ENCODE results near the gene ERBB4.

Gene ERBB4

DNA sequence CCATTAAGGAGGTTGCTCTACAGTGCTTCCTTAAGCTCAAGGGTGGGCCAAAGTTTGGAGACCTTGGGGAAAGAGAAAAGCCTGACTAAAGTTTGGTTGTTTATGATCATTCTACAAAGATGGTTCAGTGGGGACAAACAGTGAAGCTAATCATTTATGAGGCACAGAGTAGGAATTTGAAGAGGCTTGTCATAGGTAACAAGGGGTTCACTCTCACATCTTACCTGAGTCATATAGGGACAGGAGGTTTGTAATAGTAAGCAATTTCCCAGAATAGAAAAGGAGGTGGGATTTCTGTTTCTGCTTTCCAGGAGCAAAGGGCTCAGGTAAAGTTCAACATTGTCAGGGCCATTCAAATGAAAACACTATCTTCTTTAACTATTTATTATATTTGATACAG is 1194.3 kb downstream of the ERBB4 start:
- FAIRE-seq (no peak), DNase-seq (ENCODE audit: insufficient read length, low spot score) (no peak)
- no peak for TF ChIP-seq POU2F2 (IDR thresholded peaks at IDR 0.05; ENCODE audit: low read depth, low read length)
- no peak for TF ChIP-seq PAX5 (IDR thresholded peaks at IDR 0.05; ENCODE audit: insufficient read depth, low read length, severe bottlenecking)
- no peak for TF ChIP-seq TAF1 (IDR thresholded peaks at IDR 0.05; ENCODE audit: low read depth, low read length)
- TF ChIP-seq SPI1 (IDR thresholded peaks at IDR 0.05; ENCODE audit: low read depth, low read length): no peak
- TF ChIP-seq POLR2A (IDR thresholded peaks at IDR 0.05; ENCODE audit: low read depth, low read length): no peak
- TF ChIP-seq POLR2AphosphoS5 (IDR thresholded peaks at IDR 0.05; ENCODE audit: low read depth, low read length): no peak

DNA sequence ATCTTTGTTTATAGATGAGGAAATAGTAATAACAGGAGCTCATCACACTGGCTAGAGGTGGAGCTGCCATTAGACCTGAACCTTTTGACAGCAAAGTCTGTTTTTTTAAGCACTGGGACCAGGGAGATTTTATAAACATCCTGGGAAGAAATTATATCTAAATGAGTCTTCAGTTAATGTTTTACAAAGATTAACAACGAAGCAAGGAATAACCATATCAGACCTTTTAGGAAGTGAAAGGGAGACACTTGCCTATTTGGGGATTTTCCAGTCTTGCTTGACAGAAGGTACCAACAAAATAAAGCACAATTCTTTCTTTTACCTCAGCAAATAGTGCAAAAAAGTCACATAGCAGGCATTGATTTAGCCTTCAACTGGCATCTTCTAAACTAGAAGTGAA is 1205.2 kb downstream of the ERBB4 start:
- FAIRE-seq (no peak), DNase-seq (ENCODE audit: insufficient read length, low spot score) (no peak)
- TF ChIP-seq POU2F2 (IDR thresholded peaks at IDR 0.05; ENCODE audit: low read depth, low read length): no peak
- no peak for TF ChIP-seq SPI1 (IDR thresholded peaks at IDR 0.05; ENCODE audit: low read depth, low read length)
- TF ChIP-seq TAF1 (IDR thresholded peaks at IDR 0.05; ENCODE audit: low read depth, low read length): no peak
- no peak for TF ChIP-seq POLR2AphosphoS5 (IDR thresholded peaks at IDR 0.05; ENCODE audit: low read depth, low read length)
- TF ChIP-seq POLR2A (IDR thresholded peaks at IDR 0.05; ENCODE audit: low read depth, low read length): no peak
- no peak for TF ChIP-seq PAX5 (IDR thresholded peaks at IDR 0.05; ENCODE audit: insufficient read depth, low read length, severe bottlenecking)

DNA sequence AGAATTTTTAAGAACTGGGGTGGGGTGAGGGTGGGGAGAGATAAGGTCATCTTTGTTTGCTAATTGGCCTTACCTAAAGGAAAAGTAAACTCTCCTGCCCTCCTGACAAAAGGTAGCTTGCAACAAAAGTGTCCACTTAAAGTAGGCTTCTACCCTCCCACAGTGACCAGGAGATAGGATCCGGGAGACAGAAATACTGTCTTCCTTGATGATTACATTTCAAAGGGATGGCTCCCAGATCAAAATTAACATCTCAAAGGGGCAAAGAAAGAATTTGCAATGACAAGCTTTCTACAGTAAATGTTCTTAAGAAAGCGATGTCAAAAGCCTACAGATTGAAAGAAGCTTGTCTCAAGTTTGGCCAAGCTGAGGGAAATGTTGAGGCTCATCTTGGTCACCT is 1206.9 kb downstream of the ERBB4 start:
- FAIRE-seq (no peak), DNase-seq (ENCODE audit: insufficient read length, low spot score) (no peak)
- TF ChIP-seq POLR2AphosphoS5 (IDR thresholded peaks at IDR 0.05; ENCODE audit: low read depth, low read length) (no peak), POU2F2 (IDR thresholded peaks at IDR 0.05; ENCODE audit: low read depth, low read length) (no peak), PAX5 (IDR thresholded peaks at IDR 0.05; ENCODE audit: insufficient read depth, low read length, severe bottlenecking) (no peak), POLR2A (IDR thresholded peaks at IDR 0.05; ENCODE audit: low read depth, low read length) (no peak), SPI1 (IDR thresholded peaks at IDR 0.05; ENCODE audit: low read depth, low read length) (no peak), TAF1 (IDR thresholded peaks at IDR 0.05; ENCODE audit: low read depth, low read length) (no peak)

DNA sequence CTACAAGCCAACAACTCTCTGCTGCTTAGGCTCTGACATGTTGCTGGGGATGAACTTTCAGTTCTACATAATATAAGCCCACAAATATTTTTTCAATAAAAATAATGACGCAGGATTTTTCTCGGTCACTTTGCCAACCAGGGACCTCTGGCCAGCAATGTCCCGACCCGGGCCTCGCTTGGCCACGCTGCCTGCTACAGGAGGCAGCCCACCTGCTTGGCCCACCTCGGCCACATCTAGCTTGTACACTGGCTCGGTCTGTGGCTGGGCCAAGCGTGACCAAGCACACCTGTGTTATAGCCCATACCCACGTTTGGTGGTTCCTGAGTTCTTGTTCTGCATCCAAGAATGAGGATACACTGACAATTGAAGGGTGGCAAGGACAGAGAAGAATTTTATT is 1208.7 kb downstream of the ERBB4 start:
- TF ChIP-seq POU2F2 (IDR thresholded peaks at IDR 0.05; ENCODE audit: low read depth, low read length) (no peak), PAX5 (IDR thresholded peaks at IDR 0.05; ENCODE audit: insufficient read depth, low read length, severe bottlenecking) (no peak), POLR2A (IDR thresholded peaks at IDR 0.05; ENCODE audit: low read depth, low read length) (no peak), SPI1 (IDR thresholded peaks at IDR 0.05; ENCODE audit: low read depth, low read length) (no peak), TAF1 (IDR thresholded peaks at IDR 0.05; ENCODE audit: low read depth, low read length) (no peak), POLR2AphosphoS5 (IDR thresholded peaks at IDR 0.05; ENCODE audit: low read depth, low read length) (no peak)
- FAIRE-seq: no peak
- no peak for DNase-seq (ENCODE audit: insufficient read length, low spot score)

DNA sequence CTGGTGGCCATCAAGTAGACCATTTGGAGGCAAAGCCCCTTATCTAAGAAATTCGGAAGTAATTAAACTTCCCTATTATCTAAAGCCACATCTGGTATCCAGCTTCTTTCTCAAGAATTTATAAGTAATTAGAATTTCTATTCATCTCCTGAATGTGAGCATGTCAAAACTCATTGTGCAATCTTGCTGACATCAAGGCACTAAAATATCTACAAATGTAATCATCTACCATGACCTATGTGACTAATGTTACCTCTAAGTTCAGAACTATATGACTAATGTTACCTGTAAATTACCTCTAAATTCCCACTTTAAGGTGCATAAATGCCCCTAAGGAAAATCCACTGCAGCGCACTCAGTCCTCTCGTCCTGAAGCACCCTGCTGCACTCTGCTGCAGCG is 1209.2 kb downstream of the ERBB4 start:
- TF ChIP-seq SPI1 (IDR thresholded peaks at IDR 0.05; ENCODE audit: low read depth, low read length) (no peak), POU2F2 (IDR thresholded peaks at IDR 0.05; ENCODE audit: low read depth, low read length) (no peak), POLR2A (IDR thresholded peaks at IDR 0.05; ENCODE audit: low read depth, low read length) (no peak), TAF1 (IDR thresholded peaks at IDR 0.05; ENCODE audit: low read depth, low read length) (no peak), PAX5 (IDR thresholded peaks at IDR 0.05; ENCODE audit: insufficient read depth, low read length, severe bottlenecking) (no peak), POLR2AphosphoS5 (IDR thresholded peaks at IDR 0.05; ENCODE audit: low read depth, low read length) (no peak)
- DNase-seq (ENCODE audit: insufficient read length, low spot score) (no peak), FAIRE-seq (no peak)

DNA sequence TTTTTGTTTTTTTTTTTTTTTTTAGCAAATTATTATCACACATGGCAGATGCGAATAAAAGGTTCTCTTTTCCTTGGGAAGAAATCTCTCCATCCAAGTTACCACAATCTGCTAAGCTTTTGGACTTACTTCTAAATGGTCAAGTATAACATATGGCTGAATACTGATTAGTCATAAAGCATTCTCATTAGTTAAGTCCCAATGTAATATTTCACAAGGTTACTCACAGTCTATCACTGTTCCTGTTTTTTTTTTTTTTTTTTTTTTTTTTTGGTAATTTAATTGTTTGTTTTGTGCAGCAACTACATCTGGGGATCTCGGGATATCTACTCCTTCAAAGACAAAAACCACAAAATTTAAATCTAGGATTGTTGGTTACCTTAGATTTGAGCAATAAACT is 1210.5 kb downstream of the ERBB4 start:
- TF ChIP-seq TAF1 (IDR thresholded peaks at IDR 0.05; ENCODE audit: low read depth, low read length): no peak
- no peak for TF ChIP-seq POLR2A (IDR thresholded peaks at IDR 0.05; ENCODE audit: low read depth, low read length)
- TF ChIP-seq PAX5 (IDR thresholded peaks at IDR 0.05; ENCODE audit: insufficient read depth, low read length, severe bottlenecking): no peak
- no peak for TF ChIP-seq POLR2AphosphoS5 (IDR thresholded peaks at IDR 0.05; ENCODE audit: low read depth, low read length)
- no peak for TF ChIP-seq POU2F2 (IDR thresholded peaks at IDR 0.05; ENCODE audit: low read depth, low read length)
- TF ChIP-seq SPI1 (IDR thresholded peaks at IDR 0.05; ENCODE audit: low read depth, low read length): no peak
- DNase-seq (ENCODE audit: insufficient read length, low spot score) (no peak), FAIRE-seq (no peak)

Measured in GM12891 (cell line).